NCI-H510A (cell line): ENCODE results near the gene MME.

Experiments
- DNase-seq: peaks from one replicate; lab custom pipeline; 2025; lab: John Stamatoyannopoulos, UW

Gene MME

GRCh38 chr3:155147588-155147987 lies 67.5 kb downstream of the MME start:
- DNase-seq = no peak

DNA sequence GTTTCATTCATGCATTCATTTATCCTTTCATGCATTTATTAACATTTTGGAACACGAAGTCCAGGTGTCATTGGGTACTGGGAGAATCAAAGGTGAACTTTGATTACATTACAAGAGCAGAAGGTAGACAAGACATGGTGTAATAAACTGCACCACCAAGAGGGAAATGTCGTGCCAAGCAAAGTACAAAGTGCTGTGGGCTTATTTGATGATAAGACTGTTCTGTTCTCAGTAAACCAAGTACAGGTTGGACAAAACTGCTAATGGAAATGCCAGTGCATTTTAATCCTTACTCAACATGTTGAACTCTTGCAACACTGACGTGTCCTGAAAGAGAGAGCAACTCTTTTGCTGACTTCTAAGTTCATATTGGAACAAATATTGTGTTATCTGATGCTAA lies 69.4 kb downstream of the MME start:
- DNase-seq = no peak

GRCh38 chr3:155153242-155154186 lies 73.4 kb downstream of the MME start:
- no peak for DNase-seq

- no peak for DNase-seq
Measured at GRCh38 chr3:155154255-155154654, 74.1 kb downstream of the MME start.

DNA sequence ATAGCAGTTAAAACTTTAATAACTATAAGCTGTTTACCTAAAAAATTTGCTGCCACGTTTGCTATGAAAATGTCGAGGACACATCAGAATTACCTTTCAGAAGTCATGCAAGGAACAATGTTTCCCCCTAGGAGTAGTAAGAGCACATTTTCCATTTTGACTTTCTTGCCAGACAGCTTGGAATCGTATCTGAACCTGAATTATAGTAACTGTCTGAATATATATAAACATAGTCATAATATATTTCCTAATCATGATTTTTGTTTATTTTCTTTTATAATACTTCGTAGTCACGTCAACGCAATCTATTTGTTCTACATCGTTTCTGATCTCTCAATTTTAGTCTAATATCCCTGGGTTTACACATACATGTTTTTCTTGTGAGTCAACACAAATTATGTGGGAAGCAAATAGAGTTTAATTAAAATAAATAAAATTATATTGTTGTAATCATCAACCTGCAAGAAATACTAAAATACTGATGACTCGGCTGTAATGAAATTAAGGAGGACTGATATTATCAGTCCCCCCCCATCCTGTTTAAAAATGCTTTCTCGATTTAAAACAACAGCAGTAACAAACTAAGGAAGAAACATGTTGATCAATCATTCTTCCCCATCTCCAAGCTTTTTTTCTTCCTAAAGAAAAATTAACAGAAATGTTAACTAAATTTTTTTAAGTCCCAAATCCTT lies 78.4 kb downstream of the MME start:
- no peak for DNase-seq

DNA sequence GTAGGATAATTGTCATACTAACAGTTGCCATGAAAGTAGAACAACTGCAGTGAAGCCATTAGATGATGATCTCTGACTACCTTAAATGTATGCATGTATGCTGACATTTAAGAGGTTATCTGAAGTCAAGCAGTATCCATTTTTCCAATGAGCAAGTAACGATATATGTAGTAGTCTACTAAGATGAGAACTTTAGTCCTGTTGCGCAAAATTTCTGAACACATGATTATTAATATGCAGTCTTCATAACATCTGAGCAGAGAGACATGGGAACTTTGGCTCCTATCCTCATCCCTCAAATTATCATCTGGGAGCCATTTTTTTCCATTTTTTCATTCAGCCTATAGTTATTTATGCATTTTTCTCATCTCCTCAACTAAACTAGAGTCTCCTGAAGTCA lies 79.2 kb downstream of the MME start:
- no peak for DNase-seq

GRCh38 chr3:155161640-155162292 lies 81.6 kb downstream of the MME start:
- no peak for DNase-seq

DNA sequence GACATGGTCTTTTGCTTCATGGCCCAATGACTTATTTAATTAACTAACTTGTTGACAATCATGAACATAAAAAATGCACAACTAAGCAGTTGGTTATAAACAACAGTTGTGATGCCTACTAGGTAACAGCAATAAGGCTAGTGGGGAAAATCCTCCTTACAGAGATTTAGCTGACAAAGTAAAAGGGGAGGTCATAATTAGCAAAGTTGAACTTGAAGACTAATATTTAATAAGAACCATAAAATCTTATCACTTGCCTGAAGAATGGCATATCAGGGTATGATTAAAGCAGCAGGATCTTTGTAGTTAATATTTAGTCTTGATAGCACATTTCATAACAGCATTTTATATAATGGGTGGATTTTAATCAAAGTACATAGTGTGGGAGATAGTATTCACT lies 84.2 kb downstream of the MME start:
- no peak for DNase-seq

DNA sequence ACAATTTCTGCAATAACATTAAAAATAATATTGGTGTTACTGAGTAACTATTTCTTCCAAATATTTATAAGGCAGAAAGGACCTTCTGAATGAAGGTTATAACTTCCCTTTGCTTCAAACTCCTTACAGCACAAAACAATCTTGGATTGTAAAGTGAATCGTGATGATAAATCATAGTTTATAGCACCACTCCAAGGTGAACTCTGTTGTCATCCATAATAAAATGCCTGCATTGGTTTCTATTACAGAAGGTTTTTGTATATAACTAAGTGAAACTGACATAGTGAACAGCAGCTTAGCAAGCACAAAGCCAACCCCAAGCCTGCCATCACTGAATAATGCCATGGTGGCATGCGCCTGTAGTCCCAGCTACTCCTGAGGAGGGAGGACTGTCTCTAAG lies 86.3 kb downstream of the MME start:
- no peak for DNase-seq

DNA sequence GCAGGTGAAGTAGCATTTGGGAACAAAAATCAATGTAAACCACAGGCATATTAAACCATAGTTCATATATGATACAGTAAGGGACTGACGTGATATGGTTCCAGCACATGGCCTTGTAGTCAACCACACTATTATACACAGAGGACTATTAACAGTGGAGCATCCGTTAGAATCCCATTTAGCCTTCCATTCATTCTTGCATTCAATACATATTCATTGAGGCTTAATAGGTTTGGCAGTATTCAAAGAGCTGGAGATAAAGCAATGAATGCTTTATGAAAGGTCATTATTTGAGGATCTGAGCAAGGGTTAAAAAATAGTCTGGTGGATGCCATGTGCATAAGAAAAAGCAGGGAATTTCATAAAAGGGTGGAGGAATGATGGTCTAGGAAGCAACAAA lies 89.1 kb downstream of the MME start:
- no peak for DNase-seq

GRCh38 chr3:155173771-155174170 lies 93.7 kb downstream of the MME start:
- no peak for DNase-seq

- no peak for DNase-seq
Measured at GRCh38 chr3:155178810-155179436, 98.8 kb downstream of the MME start.

GRCh38 chr3:155179437-155179827 lies 99.3 kb downstream of the MME start:
- DNase-seq = no peak

- no peak for DNase-seq
Measured at GRCh38 chr3:155179966-155180757, 100.0 kb downstream of the MME start.

DNA sequence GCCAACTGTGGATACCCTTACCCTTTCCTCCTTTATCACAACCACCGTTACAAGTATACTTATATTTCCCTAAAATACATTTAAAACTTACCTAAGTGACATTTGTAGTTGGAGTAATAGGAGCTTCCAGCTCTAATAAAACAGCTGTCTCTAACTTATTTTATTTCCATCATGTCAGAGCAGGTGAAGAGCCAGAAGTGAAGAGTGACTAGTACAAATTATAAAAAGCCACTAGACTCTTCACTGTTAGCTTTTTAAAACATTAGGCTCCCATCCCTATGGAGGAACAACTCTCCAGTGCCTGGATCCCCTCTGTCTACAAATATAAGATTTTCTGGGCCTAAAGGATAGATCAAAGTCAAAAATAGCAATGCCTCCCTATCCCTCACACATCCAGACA lies 102.3 kb downstream of the MME start:
- no peak for DNase-seq

DNA sequence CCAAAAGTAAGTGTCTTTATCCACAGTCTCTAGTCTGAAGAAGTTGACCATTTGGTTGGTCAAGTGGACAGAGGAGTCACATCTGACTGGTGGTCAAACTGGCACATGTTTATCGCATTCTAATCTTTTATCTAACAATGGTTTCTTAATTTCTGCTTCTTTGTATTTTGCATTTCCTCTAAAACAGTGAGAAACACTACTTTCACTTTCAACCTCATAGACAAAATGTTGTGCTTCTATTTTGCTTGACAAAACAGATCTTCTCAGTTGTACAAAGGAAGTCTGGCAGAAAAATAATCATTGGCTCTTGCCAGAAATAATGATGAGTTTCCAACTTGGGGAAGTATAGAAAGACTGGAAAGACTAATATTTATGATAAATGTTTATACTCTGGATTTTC lies 103.9 kb downstream of the MME start:
- no peak for DNase-seq

GRCh38 chr3:155185631-155186071 lies 105.5 kb downstream of the MME start:
- DNase-seq = no peak

DNA sequence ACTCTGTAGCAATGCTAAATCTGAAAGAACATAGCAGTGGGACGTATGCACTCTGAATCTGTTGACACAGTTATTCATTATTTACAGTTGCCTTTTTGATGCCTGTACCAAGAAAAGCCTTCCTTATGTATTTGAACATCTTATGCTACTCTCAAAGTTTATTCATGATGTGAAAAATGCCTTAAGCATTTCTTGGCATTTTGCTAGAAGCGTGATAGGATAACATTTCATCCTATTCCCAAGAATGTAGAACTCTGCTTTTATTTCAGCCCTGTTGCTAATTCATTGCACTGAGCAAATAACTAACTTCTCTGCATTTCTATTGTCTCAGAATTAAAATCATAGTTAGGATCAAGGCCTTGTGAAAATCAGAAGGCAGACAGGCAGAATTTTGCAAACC lies 107.9 kb downstream of the MME start:
- DNase-seq = no peak

GRCh38 chr3:155189478-155189877 lies 109.4 kb downstream of the MME start:
- no peak for DNase-seq

DNA sequence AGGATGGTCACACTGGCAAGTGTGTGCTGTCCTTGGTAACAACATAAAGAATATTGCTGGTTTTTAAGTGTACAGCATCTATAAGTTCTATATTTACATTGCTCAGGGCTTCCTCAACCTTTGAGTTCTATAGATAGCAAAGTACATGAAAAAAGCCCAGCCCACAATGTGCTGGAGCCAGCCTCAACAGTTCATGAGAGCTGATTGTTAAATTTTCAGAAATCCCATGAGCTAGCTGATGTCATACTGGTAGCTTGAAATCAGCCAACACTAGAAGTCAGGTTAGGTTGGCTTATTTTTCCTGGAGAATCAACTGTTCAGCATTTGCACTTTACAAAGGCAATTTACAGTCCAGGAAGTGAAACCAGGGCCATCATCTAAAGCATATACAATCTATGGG lies 110.6 kb downstream of the MME start:
- no peak for DNase-seq

DNA sequence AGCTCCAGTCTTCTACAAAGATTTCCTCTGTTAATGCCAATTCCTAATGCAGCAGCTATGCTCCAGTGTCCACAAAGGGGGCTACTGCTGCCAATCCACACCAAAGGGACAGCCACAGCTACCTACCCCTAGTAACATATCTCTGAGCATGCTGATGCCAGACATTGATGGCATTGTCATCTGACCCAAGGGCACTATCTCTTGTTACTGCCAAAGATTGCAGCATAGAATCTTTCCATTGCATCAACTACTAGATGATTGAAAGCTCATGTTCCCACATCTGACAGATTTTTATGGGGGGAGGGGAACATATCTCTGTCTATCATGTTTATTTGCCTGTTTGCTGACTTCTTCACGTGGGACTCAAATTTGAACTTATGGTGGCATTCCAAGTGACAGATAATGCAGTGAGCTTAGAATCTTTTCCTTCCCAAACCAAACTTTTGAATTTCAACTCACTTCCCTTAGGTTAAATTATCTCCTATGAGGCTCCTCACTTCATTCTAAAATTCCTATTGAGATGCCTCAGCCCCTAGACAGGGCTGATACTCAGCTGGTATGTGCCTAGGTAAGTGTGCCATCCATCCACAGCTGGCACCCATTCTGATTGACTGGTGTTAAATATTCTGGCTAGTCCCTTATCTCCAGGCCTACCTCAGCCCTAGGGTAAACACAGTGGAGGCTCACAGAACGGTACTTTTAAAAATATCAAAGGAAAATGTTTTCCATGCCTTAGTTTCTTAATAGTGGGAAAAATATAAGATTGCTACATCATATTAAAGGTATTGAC lies 113.0 kb downstream of the MME start:
- DNase-seq = no peak
